Peyer's patch (tissue), 4 donors: ENCODE results near the gene FBXW2. TPM values are rescaled to one million over a fixed set of nuclear protein-coding genes. Genes with fewer than 3 reads are reported as not detected.

Experiments
- DNase-seq, 3 donors: peaks; one replicate each; pipeline ENCODE4 v3.0.0-alpha.2; 2017 to 2019
- H3K27ac ChIP-seq, 4 donors: fragments of 200-600 bp; sonication (generic); one replicate each; pipeline ENCODE4 v1.5.1; 2016 to 2019
- H3K27me3 ChIP-seq, 2 donors: fragments of 200-600 bp; sonication (generic); one replicate each; pipeline ENCODE4 v1.5.1; 2019
- H3K36me3 ChIP-seq, 3 donors: fragments of 200-600 bp; sonication (generic); one replicate each; pipeline ENCODE4 v1.5.1; 2016 to 2019
- H3K4me1 ChIP-seq, 4 donors: fragments of 200-600 bp; sonication (generic); one replicate each; pipeline ENCODE4 v1.5.1; 2016 to 2019
- H3K4me3 ChIP-seq, 4 donors: fragments of 200-600 bp; sonication (generic); 1 replicate in 3 of 4; 2 replicates in 1 of 4; pipeline ENCODE4 v1.5.1; 2016 to 2019; ENCODE audit warnings: mild to moderate bottlenecking in 1 of 4
- H3K9me3 ChIP-seq, 4 donors: fragments of 200-600 bp; sonication (generic); one replicate each; pipeline ENCODE4 v1.5.1; 2016 to 2019; ENCODE audit warnings: mild to moderate bottlenecking in 1 of 4
- POLR2A ChIP-seq, 2 donors: fragments of 450-650 bp; IDR thresholded peaks; one replicate each; pipeline ENCODE4 v1.5.1; 2017; ENCODE audit warnings: antibody characterized with exemption in 2 of 2, mild to moderate bottlenecking in 2 of 2, moderate library complexity in 2 of 2
- total RNA-seq, 4 donors: library from RNA; depleted of rRNA; stranded (reverse); fragments of >200 nt; gene quantifications; one replicate each; pipeline ENCODE4 v1.1.0, GENCODE V29; 2016
- TF ChIP-seq, protein P1 (sequence below), 6 experiments: fragments of 450-650 bp in 4 of 6; fragments of 200-600 bp in 2 of 6; sonication (generic) in 1 of 6; IDR thresholded peaks; one replicate each; pipeline ENCODE4 v1.5.1; 2017 to 2019; ENCODE audit warnings: antibody characterized with exemption in 6 of 6, mild to moderate bottlenecking in 3 of 6, moderate library complexity in 1 of 6

Gene FBXW2
- total RNA-seq, 4 donors from 2014 or later = 70.5 to 93.3 (median 82.8) TPM

DNA sequence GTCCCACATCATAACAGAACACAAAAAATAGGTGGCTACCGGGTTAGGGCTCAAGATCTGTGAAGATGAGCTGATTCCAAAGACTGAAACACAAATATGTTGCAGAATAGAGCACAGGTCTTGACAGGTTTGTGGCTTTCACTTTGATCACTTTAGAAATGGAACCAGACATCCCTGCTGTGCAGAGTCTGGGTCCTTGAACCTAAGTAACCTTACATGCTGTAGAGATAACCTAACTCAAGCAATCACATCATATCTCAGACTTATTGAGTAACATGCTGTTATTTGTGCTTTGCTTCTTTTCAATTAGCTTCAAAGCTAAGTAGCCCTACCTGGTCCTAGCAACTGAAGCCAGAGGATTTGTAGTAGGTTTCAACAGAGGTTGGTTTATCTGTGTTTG is 24.3 kb downstream of the FBXW2 start:
- Histone ChIP-seq H3K4me3 (no peak overlapping the region), H3K27me3 (no peaks in the 10 kb centered on the region), H3K27ac (no peak overlapping the region), H3K36me3 (peaks cover 0 to 65% (median 0%) of the 10 kb centered on the region in 3 donors), H3K4me1 (peaks cover 0 to 7% (median 2%) of the 10 kb centered on the region in 4 donors), H3K9me3 (no peaks in the 10 kb centered on the region)
- no peak for DNase-seq
- TF ChIP-seq POLR2A (IDR thresholded peaks at IDR 0.05) = no peak
- TF ChIP-seq, protein P1, sequence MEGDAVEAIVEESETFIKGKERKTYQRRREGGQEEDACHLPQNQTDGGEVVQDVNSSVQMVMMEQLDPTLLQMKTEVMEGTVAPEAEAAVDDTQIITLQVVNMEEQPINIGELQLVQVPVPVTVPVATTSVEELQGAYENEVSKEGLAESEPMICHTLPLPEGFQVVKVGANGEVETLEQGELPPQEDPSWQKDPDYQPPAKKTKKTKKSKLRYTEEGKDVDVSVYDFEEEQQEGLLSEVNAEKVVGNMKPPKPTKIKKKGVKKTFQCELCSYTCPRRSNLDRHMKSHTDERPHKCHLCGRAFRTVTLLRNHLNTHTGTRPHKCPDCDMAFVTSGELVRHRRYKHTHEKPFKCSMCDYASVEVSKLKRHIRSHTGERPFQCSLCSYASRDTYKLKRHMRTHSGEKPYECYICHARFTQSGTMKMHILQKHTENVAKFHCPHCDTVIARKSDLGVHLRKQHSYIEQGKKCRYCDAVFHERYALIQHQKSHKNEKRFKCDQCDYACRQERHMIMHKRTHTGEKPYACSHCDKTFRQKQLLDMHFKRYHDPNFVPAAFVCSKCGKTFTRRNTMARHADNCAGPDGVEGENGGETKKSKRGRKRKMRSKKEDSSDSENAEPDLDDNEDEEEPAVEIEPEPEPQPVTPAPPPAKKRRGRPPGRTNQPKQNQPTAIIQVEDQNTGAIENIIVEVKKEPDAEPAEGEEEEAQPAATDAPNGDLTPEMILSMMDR (IDR thresholded peaks at IDR 0.05) = no peak

DNA sequence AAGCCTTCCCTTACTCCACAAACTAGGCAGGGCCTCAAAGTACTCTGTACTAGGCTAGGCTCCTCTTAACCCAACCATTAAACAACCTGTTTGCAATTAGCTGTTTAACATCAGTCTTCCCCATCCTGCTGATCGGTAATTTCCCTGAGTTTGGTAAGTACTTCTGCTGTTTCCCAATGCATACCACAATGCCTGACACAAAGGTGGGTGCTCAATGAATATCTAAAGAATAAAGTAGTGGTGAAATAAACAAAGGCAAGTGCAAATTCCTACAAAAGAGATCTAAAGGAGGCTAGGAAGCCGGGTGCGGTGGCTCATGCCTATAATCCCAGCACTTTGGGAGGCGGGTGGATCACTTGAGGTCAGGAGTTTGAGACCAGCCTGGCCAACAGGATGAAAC is 25.0 kb downstream of the FBXW2 start:
- H3K36me3 ChIP-seq = peaks cover 0 to 65% (median 0%) of the 10 kb centered on the region in 3 donors
- H3K4me3 ChIP-seq = no peak overlapping the region
- H3K27ac ChIP-seq = no peak overlapping the region

DNA sequence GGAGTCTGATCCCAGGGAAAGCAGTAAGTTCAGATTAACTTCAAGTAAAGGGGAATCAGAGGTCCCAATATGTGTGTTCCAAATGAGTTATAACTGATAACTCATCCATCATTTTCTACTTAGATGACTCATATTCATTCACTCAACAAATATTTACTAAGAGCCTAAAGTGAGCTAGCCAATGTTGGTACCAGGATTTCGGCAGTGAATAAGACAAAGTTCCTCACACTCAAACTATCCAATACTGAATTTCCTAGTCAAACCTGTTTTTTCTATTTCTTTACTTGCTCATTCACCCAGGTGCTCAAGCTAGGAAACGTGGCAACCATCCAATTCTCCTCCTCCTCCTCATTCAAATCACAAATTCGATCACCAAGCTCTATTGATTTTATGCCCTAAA is 25.8 kb downstream of the FBXW2 start:
- no peak for DNase-seq
- Histone ChIP-seq H3K27ac (peak overlapping the region in 1 of 4 donors; percentile 1), H3K27me3 (no peaks in the 10 kb centered on the region), H3K4me3 (no peak overlapping the region), H3K9me3 (no peaks in the 10 kb centered on the region), H3K4me1 (peaks cover 0 to 7% (median 2%) of the 10 kb centered on the region in 4 donors), H3K36me3 (peaks cover 0 to 73% (median 0%) of the 10 kb centered on the region in 3 donors)
- TF ChIP-seq POLR2A (IDR thresholded peaks at IDR 0.05) = no peak
- TF ChIP-seq, protein P1 (IDR thresholded peaks at IDR 0.05) = no peak

More for the DNA sequence above, 25.0 kb downstream of the FBXW2 start:
- Histone ChIP-seq H3K4me1 (peaks cover 0 to 7% (median 2%) of the 10 kb centered on the region in 4 donors), H3K9me3 (no peaks in the 10 kb centered on the region), H3K27me3 (no peaks in the 10 kb centered on the region)
- no peak for DNase-seq
- TF ChIP-seq, protein P1 (IDR thresholded peaks at IDR 0.05) = no peak
- no peak for TF ChIP-seq POLR2A (IDR thresholded peaks at IDR 0.05)

DNA sequence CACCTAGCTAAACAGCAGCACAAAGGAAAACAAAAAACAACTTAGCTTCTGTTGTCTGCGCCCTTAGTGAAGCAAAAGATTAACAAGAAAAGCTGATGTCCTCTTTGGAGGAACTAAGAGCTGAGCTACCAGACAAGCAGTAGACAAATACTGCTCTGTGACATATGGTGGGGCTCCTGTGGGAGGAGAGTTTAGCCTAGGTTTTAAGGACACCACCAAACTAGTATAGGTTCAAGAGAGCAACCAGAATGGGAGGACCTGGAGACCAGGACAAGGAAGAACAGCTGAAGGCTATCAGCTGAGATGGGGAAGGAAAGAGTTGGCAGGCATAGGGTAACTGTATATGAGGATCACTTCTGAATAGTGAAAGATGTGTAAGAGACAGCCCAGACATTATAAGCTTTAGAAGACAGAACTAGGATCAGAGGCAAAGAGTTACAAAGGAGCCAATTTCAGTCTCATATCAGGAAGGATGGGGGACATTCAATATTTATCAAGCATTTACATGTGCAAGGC is 27.2 kb downstream of the FBXW2 start:
- H3K9me3 ChIP-seq = no peaks in the 10 kb centered on the region
- H3K4me1 ChIP-seq = peaks cover 0 to 7% (median 2%) of the 10 kb centered on the region in 4 donors
- DNase-seq = no peak
- no peak overlapping the region for H3K27ac ChIP-seq
- TF ChIP-seq, protein P1 (IDR thresholded peaks at IDR 0.05) = no peak
- no peak for TF ChIP-seq POLR2A (IDR thresholded peaks at IDR 0.05)
- H3K27me3 ChIP-seq = no peaks in the 10 kb centered on the region
- H3K36me3 ChIP-seq = peaks cover 0 to 71% (median 0%) of the 10 kb centered on the region in 3 donors
- H3K4me3 ChIP-seq = no peak overlapping the region

DNA sequence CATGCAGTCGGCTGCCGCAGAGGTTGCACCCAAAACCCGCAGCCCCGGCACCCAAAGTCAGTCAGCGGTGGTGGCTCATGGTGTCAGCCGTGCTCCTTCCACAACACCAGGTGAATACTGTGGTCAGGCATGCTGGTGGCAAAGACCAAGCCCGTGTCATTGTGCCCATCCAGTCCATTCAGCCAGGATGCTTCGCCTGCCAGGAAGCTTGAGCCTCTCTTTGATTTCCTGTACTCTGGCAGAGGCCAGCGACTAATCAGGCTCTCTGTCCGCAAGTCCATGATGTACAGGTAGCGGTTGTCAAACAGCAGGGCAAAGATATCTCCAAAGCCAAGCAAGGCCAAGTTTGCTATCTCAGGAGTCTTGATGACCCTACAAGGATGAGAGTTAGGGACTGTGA is 28.7 kb downstream of the FBXW2 start:
- TF ChIP-seq, protein P1 (IDR thresholded peaks at IDR 0.05) = no peak
- TF ChIP-seq POLR2A (IDR thresholded peaks at IDR 0.05) = no peak
- no peak overlapping the region for H3K27ac ChIP-seq
- H3K4me3 ChIP-seq = no peak overlapping the region
- H3K4me1 ChIP-seq = peaks cover 0 to 7% (median 2%) of the 10 kb centered on the region in 4 donors
- peaks cover 0 to 62% (median 0%) of the 10 kb centered on the region in 3 donors for H3K36me3 ChIP-seq
- no peaks in the 10 kb centered on the region for H3K27me3 ChIP-seq
- no peak for DNase-seq
- H3K9me3 ChIP-seq = no peaks in the 10 kb centered on the region
